Measurements from ENCODE around the gene WDR93.

The WDR93 gene

DNA sequence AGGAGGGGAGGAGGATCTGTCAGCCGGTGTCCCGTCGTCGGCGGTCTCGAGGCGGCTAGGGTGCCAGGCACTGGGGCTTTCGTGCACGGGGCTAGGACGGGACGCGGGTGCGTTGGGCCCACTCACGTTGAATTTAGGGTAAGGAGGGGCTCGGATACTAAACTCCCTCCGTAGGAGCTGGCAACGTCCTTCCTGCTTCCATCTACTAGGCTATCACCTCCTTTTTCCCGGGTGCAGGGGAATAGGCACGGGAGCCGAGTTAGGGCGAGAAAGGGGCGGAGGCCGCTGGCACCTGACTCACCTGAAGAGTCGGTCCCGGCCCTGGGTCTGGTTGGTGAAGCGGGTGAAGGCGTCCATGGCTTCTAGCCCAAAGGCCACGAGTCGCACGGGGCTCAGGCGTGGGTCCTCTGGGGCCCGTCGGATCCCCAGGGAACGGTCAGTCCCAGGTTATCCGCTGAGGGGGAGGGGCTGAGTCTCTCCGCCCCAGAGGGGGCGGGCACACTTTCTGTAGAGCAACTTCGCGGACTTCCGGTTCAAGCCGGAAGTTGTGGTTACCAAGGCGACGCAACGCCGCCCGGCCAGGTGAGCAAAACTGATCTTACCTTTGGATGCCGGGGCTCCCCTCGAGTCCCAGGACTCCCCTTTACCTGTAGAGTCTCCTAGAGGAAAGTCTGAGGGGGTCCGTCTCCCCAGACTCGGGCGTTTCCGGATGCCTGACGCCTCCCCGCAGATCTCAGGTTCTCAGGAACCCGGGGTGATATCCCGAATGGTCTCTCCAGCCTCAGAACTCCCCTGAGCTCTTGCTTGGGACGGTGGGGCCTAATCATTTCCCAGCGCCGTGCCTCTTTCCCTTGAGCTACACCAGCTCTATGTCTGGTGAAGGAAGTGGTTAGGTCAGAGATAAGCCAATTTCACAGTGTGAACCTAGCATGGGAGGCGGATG is at the start of gene WDR93, which contains the start of gene PEX11A:
WDR93 (plus strand) TSS at position 536 of the 943 bp plus-strand sequence. CDS start 10,936 bp downstream, outside the sequence.
PEX11A (minus strand) TSS at position 479 of the 943 bp plus-strand sequence; CDS start at position 357, 122 bp downstream.
- DNase-seq (ENCODE audit: low read depth), result peak; percentile 31

DNA sequence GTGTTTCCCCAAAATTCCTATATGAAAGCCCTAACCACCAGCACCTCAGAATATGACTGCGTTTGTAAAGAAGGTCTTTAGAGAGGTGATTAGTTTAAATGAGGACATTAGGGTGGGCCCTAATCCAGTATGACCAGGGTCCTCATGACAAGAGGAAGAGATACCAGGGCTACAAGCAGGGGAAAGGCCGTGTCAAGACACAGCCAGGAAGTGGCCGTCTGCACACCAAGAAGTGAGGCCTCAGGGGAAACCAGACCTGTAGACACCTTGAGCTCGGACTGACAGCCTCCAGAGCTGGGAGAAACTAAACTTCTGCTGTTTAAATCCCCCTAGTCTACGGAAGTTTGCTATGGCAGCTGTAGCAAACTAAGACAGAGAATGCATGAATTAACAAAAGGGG is 49.6 kb upstream of the WDR93 start:
- no peak for DNase-seq (ENCODE audit: low read depth)

- DNase-seq (ENCODE audit: low read depth), result no peak
Observed at GRCh38 chr15:89642106-89642505, 48.5 kb upstream of the WDR93 start.

DNA sequence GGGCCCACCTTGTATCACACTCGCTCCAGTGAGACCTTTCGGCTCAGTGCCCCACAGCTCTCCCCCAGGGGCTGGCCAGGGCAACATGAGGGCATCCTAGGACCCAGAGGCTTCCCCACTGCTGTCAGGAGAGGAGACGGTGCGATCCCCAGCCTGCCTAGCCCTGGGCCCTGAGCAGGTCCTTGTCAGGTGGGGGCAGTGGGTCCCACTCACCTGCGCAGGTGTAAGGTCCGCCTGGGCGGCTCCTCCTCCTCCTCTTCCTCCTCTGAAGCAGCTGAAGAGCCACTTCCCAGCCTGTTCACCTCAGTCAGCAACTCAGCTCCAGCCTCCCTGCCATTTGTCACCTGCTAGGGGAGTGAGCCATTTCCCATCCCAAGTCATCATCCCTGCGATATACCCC is 44.9 kb upstream of the WDR93 start:
- DNase-seq (ENCODE audit: low read depth), result no peak

GRCh38 chr15:89646416-89647141 is 44.0 kb upstream of the WDR93 start:
- DNase-seq (ENCODE audit: low read depth), result no peak

- no peak for DNase-seq (ENCODE audit: low read depth)
Observed at GRCh38 chr15:89647191-89647851, 43.3 kb upstream of the WDR93 start.

- no peak for DNase-seq (ENCODE audit: low read depth)
Observed at GRCh38 chr15:89648106-89649012, 42.3 kb upstream of the WDR93 start.

GRCh38 chr15:89649013-89649625 is 41.5 kb upstream of the WDR93 start:
- DNase-seq (ENCODE audit: low read depth), result no peak

DNA sequence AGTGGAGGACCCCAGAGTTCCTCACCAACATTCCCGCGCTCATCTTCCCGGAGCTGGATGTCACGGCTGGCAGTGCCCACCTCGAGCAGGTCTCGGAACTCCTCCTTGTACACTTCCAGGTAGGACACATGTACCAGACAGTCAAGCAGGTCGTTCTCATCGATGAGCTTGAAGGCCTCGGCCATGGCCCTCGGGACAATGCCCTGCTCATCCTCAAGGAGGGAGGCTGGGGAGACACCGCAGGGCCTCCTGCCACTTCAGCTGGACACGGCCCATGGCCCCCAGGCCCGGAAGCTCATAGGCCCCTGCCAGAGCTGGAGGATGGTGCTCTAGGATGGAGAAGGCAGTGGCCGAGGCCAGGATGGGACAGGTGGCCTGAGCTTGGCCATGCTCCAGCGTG is 40.9 kb upstream of the WDR93 start:
- DNase-seq (ENCODE audit: low read depth), result no peak

- DNase-seq (ENCODE audit: low read depth), result no peak
Observed at GRCh38 chr15:89652131-89652530, 38.5 kb upstream of the WDR93 start.

- DNase-seq (ENCODE audit: low read depth), result no peak
Observed at GRCh38 chr15:89652666-89653065, 37.9 kb upstream of the WDR93 start.

DNA sequence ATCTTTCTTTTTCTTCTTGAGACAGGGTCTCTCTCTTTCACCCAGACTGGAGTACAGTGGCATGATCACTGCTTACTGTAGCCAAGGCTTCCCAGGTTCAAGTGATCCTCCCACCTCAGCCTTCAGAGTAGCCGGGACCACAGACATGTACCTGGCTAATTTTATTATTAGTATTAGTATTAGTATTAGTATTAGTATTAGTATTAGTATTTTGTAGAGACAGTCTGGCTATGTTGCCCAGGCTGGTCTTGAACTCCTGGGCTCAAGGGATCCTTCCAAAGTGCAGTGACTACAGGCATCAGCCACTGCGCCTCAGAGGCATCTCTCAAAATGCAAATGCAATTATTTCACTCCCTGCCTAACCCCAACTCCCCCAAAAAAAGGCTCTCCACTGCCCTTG is 37.0 kb upstream of the WDR93 start:
- no peak for DNase-seq (ENCODE audit: low read depth)

DNA sequence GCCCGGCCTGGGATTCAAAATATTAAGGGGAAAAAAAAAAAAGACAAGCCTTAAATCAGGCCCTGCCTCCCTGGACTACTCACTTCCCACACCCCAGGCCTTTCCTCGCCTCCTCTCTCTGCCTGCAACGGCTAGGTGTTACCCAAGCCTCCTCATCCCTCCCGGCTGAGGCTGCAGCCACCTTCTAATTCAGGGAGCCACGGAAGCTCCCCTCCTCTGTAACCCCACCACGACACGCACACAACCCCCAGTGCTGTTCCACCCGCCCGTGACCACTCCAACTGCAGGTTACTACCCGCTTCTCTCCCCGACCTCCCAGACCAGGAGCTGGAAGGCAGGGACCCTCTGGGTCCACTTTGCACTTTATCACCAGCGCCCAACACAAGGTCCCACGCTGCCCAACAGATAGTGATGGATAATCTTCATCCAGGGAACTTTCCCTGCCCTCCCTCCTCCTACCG is 36.3 kb upstream of the WDR93 start:
- DNase-seq (ENCODE audit: low read depth), result no peak

- DNase-seq (ENCODE audit: low read depth), result no peak
Observed at GRCh38 chr15:89654847-89655805, 35.5 kb upstream of the WDR93 start, which contains the start of gene KIF7. TSS of gene KIF7 (minus strand) at chr15:89655467. CDS start at chr15:89652930, 2,537 bp downstream.

GRCh38 chr15:89656116-89656815 is 34.3 kb upstream of the WDR93 start:
- no peak for DNase-seq (ENCODE audit: low read depth)

DNA sequence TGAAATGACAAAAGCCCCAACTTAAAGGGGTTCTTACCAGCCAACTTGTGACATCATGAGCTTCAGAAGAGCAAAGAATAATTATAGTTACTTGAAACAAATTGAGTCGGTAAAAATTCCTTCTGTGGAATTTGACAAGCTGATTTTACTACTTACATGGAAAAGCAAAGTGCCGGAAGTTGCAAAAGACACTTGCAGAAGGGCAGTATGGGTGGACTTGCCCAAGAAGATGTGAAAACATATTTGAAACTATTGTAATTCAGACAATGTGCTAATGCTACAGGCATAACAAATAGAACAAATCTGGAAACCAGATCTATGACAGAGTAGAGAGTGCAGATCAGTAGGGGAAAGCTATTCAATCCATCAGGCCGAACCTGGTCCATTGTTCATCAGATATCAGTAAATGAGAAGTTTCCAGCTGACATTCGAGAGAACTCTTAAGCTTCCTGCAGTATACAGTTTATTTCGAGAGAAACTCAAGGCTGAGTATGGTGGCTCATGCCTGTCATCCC is 32.9 kb upstream of the WDR93 start:
- no peak for DNase-seq (ENCODE audit: low read depth)

GRCh38 chr15:89659295-89659694 is 31.3 kb upstream of the WDR93 start:
- DNase-seq (ENCODE audit: low read depth), result no peak

GRCh38 chr15:89660556-89660955 is 30.1 kb upstream of the WDR93 start:
- no peak for DNase-seq (ENCODE audit: low read depth)

Data from GM04504 (cell line).